ENCODE data around the gene ERCC2. TPM values are rescaled to one million over a fixed set of nuclear protein-coding genes. Genes with fewer than 3 reads are reported as not detected.
"Not testable (repeated sequence)": the region's sequence is repeated elsewhere in the genome, so short reads cannot be mapped to it uniquely, and the experiment has no call there.

The ERCC2 gene
- total RNA-seq, 1 donor: 4.2 TPM

DNA sequence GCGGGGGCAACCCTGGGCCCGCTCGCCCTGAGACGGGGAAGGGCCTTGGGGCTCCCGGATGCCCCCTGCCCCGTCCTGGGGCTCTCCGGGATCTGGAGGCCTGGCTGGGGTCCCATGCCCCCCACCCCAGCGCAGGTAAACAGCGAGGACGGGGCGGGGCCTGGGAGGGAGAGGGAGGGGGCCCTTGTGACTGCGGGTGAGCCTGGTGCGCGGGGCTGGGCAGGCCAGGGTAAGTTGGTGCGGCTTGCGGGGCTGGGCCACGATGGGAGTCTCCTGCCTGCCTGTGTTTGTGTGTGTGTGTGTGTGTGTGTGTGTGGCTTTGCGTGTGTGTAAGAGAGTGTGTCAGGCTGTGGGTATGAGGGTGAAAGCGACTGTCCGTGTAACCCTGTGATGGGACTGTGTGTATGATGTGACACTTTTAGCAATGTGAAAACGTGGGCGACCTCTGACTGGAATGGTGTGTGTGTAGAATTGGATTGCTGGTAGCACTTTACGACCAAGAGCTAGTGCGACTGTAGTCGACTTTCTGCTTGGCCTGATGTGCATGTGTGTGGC lies 29.4 kb downstream of the ERCC2 start:
- peaks cover 18% of the 10 kb centered on the region for H3K27me3 ChIP-seq (ENCODE audit: insufficient read depth, low read length)
- H3K4me1 ChIP-seq (ENCODE audit: insufficient read depth, low read length): peaks cover 8% of the 10 kb centered on the region
- no peaks in the 10 kb centered on the region for H3K9me3 ChIP-seq (ENCODE audit: low read depth, low read length)
- H3K4me3 ChIP-seq (ENCODE audit: low read length): no peak overlapping the region

DNA sequence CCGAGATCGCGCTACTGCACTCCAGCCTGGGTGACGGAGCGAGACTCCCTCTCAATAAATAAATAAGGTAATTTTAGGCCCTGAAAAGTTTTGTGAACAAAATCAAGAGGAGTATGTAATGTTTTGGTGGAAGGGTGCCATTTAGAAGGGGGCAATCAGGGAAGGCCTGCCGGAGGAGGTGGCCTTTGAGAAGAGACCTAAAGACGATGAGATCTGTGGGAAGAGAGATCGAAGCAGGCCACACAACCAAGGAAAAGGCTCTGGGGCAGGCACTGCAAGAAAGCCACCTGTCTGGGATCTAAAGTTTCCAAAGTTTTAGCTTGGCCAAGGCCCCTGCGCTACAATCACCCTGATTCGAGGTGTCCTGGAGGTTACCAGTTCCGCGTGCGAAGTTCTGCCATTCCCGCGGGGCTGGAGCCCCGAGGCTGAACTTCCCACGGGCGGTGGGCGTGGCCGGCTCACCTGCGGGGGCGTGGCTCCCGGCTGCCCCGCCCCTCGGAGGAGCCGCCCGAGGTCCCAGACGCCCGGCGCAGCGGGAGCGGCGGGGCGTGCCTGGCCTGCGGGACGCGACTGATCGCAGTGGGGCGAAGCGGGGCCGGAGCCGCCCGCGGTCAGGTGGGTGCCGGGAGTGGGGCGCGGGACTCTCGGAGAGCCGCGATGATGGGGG lies 30.0 kb downstream of the ERCC2 start, which contains the start of gene KLC3:
KLC3 (plus strand) TSS at position 519 of the 667 bp plus-strand sequence. CDS start 4,792 bp downstream, outside the sequence.
- peaks cover 18% of the 10 kb centered on the region for H3K27me3 ChIP-seq (ENCODE audit: insufficient read depth, low read length)
- peaks cover 8% of the 10 kb centered on the region for H3K4me1 ChIP-seq (ENCODE audit: insufficient read depth, low read length)
- H3K9me3 ChIP-seq (ENCODE audit: low read depth, low read length): no peaks in the 10 kb centered on the region
- no peak within 1 kb of the TSS for H3K4me3 ChIP-seq (ENCODE audit: low read length)

DNA sequence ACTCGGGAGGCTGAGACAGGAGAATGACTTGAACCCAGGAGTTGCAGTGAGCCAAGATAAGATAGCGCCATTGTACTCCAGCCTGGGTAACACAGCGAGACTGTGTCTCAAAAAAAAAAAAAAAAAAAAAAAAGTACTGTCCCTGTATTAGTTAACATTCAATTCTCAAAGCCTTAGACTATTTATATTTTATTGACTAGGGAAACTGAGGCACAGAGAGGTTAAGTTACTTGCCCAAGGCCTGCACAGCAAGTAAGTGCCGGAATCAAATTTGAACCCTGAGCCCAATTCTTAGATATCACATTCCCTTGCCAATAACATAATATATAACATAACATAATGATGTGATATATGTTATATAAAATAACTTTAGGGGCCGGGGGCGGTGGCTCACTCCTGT lies 30.7 kb downstream of the ERCC2 start:
- Histone ChIP-seq H3K4me3 (ENCODE audit: low read length) (no peak overlapping the region), H3K9me3 (ENCODE audit: low read depth, low read length) (no peaks in the 10 kb centered on the region), H3K27me3 (ENCODE audit: insufficient read depth, low read length) (peaks cover 18% of the 10 kb centered on the region), H3K4me1 (ENCODE audit: insufficient read depth, low read length) (peaks cover 8% of the 10 kb centered on the region)

DNA sequence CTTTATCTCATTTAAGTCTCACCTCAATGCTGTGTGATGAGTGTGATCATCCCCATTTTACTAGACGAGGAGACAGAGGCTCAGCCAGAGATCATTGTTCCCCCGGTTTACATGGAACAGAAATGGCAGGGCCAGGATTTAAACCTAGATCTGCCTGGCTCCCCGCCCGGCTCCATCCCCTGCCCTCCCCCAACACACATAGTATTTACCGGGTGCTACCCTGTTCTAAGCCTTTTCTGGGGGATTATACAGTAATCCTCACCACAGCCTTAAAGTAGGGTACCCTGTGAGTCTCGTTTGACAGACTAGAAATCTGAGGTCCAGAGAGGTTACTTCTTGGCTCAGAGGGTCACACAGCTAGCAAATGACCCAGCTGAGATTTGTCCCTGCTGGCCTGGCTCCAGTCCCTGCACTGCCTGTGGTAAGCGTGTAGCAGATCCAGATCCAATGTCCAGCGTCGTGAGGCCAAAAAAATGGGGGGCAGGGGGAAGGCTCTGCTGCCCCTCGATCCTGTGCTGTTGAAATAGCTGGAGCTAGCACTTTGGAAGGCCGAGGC lies 33.6 kb downstream of the ERCC2 start:
- H3K4me3 ChIP-seq (ENCODE audit: low read length): no peak overlapping the region
- H3K27me3 ChIP-seq (ENCODE audit: insufficient read depth, low read length): peaks cover 16% of the 10 kb centered on the region
- H3K4me1 ChIP-seq (ENCODE audit: insufficient read depth, low read length): peaks cover 8% of the 10 kb centered on the region
- no peaks in the 10 kb centered on the region for H3K9me3 ChIP-seq (ENCODE audit: low read depth, low read length)

DNA sequence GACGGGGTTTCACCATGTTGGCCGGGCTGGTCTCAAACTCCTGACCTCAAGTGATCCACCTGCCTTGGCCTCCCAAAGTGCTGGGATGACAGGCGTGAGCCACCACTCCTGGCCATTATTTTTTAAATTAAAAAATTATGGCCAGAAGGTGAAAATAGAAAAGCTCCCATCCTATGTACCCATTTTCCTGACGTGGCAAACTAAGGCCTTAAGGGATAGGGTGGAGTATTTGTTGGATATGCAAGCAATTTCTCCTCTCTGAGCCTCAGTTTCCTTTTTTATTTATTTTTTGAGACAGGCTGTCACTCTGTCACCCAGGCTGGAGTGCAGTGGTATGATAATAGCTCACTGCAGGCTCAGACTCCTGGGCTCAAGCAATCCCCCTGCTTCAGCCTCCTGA lies 35.5 kb downstream of the ERCC2 start:
- H3K27me3 ChIP-seq (ENCODE audit: insufficient read depth, low read length); H3K4me1 ChIP-seq (ENCODE audit: insufficient read depth, low read length); H3K4me3 ChIP-seq (ENCODE audit: low read length); H3K9me3 ChIP-seq (ENCODE audit: low read depth, low read length): not testable (repeated sequence)

DNA sequence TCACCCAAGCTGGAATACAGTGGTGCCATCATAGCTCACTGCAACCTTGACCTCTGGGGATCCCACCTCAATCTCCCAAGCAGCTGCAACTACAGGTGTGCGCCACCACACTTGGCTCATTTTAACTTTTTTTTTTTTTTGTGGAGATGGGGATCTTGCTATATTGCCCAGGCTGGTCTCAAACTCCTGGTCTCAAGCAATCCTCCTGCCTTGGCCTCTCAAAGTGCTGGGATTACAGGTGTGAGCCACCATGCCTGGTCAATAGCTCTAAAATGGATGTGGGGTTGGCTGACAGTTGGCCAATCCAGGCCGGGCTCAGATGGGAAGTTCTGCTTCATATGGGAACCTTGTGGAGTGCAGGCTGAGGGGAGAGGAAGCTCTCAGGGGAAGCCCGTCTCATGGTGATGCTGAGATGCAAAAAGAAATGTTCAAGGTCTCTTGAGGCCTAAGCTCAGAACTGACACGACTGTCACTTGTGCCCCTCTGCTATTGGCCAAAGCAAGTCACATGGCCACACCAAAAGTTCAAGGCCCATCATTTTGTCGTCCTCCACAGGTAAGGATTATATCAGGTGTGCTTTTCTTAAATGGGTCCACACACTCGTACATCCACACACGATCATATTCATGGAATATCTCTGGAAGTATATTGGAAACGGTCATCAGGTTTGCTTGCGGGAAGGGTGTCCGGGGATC lies 36.6 kb downstream of the ERCC2 start:
- Histone ChIP-seq H3K4me3 (ENCODE audit: low read length) (no peak overlapping the region), H3K4me1 (ENCODE audit: insufficient read depth, low read length) (no peaks in the 10 kb centered on the region), H3K27me3 (ENCODE audit: insufficient read depth, low read length) (no peaks in the 10 kb centered on the region), H3K9me3 (ENCODE audit: low read depth, low read length) (no peaks in the 10 kb centered on the region)

DNA sequence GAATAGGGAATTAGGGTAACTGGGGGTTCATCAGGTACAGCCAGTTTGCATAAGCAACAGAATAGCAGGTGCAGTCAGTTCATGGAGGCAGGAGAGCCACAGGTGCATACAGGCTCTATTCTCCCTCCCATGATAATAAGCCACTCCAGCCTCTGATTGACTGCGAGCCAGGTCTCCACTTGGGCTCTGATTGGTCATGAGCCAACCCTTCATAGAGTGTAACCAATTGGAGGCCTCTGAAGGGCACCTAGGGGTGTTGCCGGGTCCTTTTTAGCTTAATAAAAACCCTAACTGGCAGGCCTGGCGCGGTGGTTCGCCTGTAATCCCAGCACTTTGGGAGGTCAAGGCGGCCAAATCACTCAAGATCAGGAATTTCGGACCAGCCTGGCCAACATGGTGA lies 39.0 kb downstream of the ERCC2 start:
- H3K4me1 ChIP-seq (ENCODE audit: insufficient read depth, low read length): no peaks in the 10 kb centered on the region
- no peaks in the 10 kb centered on the region for H3K27me3 ChIP-seq (ENCODE audit: insufficient read depth, low read length)
- no peak overlapping the region for H3K4me3 ChIP-seq (ENCODE audit: low read length)
- no peaks in the 10 kb centered on the region for H3K9me3 ChIP-seq (ENCODE audit: low read depth, low read length)

DNA sequence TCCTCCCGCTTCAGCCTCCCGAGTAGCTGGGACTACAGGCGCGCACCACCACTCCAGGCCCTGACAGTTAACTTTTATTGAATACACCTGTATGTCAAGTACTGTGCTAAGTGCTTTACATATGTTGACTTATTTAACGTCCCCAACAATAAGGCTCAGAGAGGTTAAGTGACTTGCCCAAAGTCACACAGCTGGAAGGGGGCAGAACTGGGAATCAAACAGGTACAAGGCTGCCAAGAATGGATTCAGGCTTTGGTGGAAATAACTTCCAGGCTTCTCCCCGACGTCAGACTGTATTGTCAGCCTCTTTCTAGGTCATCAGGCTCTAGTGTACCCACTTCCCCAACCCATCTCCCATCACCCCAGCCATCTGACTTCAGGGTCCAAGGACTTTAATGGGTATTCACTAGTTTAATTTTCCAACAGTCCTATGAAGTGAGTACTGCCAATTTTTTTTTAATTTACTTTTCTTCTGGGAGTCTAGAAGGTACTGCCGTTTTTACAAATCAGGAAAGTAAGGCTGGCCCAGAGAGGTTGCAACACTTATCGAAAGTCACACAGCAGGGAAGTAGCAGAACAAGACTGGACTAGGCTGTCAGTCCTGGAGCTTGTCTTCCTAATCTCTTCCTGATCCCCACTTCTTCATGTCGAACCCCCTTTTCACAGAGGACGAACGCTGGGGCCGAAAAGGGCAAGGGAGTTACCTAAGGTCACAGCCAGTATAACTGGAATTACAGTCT lies 42.8 kb downstream of the ERCC2 start:
- H3K9me3 ChIP-seq (ENCODE audit: low read depth, low read length): no peaks in the 10 kb centered on the region
- H3K4me1 ChIP-seq (ENCODE audit: insufficient read depth, low read length): no peaks in the 10 kb centered on the region
- peaks cover 17% of the 10 kb centered on the region for H3K27me3 ChIP-seq (ENCODE audit: insufficient read depth, low read length)
- H3K4me3 ChIP-seq (ENCODE audit: low read length): no peak overlapping the region

DNA sequence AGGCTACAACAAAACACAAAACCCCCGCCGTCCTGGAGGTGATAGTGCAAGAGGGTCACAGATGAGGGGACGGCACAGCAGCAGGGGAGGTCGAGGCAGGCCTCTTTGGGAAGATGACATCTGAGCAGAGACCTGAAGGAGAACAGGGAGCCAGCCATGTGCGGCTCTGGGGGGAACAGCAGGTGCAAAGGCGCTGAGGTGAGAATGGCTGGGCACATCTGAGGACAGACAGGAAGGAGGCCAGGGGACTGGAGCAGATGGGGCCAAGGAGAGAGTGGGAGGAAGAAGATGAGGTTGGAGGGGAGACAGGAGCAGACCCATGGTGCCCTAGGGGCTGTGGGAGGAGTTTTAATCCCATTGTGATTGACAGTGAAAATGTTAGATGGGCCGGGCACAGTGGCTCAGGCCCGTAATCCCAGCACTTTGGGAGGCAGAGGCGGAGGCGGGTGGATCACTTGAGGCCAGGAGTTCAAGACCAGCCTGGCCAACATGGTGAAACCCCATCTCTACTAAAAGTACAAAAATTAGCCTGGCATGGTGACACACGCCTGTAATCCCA lies 45.9 kb downstream of the ERCC2 start:
- H3K27me3 ChIP-seq (ENCODE audit: insufficient read depth, low read length): peaks cover 20% of the 10 kb centered on the region

DNA sequence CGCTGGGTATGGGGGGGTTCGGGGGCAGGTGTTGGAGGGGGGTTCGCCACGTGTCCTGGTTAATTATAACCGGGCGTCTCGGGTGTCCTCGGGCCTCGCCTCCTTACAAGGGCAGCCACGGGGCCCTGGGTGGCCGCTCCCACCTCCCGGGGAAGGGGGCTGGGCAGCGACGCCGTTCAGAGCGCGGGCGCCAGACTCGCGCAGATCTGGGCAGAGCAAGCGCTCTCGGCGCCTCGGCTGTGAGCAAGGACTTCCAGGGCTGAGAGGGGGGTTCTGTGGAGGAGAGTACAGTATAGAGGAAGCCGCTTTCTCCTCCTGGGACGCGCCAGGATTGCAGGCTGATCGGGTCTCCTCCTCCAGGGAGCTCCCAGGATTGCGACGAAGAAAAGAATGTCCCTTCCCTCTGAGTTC lies 46.7 kb downstream of the ERCC2 start:
- peaks cover 20% of the 10 kb centered on the region for H3K27me3 ChIP-seq (ENCODE audit: insufficient read depth, low read length)
- H3K9me3 ChIP-seq (ENCODE audit: low read depth, low read length): no peaks in the 10 kb centered on the region
- H3K4me1 ChIP-seq (ENCODE audit: insufficient read depth, low read length): no peaks in the 10 kb centered on the region
- no peak overlapping the region for H3K4me3 ChIP-seq (ENCODE audit: low read length)

More for the DNA sequence above, 45.9 kb downstream of the ERCC2 start:
- no peaks in the 10 kb centered on the region for H3K9me3 ChIP-seq (ENCODE audit: low read depth, low read length)
- H3K4me1 ChIP-seq (ENCODE audit: insufficient read depth, low read length): no peaks in the 10 kb centered on the region
- H3K4me3 ChIP-seq (ENCODE audit: low read length): no peak overlapping the region

DNA sequence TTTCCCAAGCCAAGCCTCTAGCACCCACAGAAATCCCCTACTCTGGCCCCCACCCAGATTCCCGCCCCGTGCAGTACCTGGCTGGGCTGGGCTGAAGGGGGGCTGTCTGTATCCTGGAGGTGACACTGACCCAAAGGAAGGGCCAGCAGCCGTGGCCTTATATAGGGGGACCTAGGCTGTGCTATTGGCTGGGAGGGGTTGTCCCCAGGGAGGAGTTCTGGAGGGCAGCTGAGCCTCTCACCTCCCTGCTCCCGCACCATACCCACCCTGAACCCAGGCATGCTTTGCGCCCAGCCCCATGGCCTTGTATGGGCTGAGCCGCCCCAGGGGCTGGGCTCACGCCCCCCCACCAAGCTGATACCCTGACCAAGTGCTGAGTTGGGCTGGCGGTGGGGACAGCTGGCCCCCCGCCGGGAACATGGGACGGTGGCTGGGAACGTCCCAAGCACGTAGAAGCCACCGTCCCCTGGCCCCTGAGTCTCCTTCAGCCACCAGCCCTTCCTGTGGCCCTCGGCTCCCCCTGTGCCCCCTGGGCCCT lies 47.6 kb downstream of the ERCC2 start, which contains the start of gene CKM:
CKM (minus strand) TSS at position 132 of the 538 bp plus-strand sequence. CDS start 3,162 bp downstream, outside the sequence.
- Histone ChIP-seq H3K9me3 (ENCODE audit: low read depth, low read length) (no peaks in the 10 kb centered on the region), H3K4me1 (ENCODE audit: insufficient read depth, low read length) (no peaks in the 10 kb centered on the region), H3K4me3 (ENCODE audit: low read length) (no peak within 1 kb of the TSS), H3K27me3 (ENCODE audit: insufficient read depth, low read length) (peaks cover 20% of the 10 kb centered on the region)

DNA sequence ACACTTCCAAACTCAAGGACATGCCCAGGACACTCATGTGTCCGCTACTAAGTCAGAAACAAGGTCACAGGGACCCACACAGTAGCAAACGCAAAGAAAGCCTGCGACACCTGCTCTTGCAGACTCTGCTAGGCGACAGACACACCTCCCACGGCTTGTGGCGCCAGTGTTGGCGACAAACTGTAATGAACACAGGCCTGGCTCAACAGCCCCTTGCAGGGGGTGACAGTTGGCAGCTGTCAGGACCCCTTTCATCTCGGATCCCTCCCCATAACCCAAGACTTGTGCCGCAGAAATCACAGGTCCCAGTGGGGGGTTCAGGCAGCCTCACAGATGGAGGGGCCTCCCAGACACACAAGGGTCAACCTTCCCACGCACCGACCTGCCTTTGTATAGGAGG lies 48.1 kb downstream of the ERCC2 start:
- H3K27me3 ChIP-seq (ENCODE audit: insufficient read depth, low read length): peaks cover 20% of the 10 kb centered on the region
- no peaks in the 10 kb centered on the region for H3K4me1 ChIP-seq (ENCODE audit: insufficient read depth, low read length)
- no peaks in the 10 kb centered on the region for H3K9me3 ChIP-seq (ENCODE audit: low read depth, low read length)
- no peak overlapping the region for H3K4me3 ChIP-seq (ENCODE audit: low read length)

DNA sequence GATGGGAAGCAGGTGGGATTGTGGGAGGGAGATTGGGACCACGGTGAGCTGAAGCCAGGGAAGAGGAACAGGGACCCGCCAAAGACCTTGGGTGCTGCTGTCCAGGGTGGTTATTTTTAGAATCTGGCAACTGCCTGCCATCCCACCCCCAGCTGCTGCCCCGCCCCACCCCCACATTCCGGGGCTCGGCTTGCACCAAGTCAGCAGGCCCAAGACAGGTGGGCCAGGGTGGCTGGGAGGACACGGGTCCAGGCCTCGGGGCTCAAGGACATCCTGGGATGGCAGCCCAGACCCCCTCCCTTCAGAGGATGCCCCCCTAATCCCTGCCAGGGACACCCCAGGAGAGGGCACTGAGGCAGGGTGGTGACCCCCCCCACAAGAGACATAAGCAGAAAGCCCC lies 48.5 kb downstream of the ERCC2 start:
- H3K4me3 ChIP-seq (ENCODE audit: low read length): no peak overlapping the region
- peaks cover 20% of the 10 kb centered on the region for H3K27me3 ChIP-seq (ENCODE audit: insufficient read depth, low read length)
- H3K9me3 ChIP-seq (ENCODE audit: low read depth, low read length): no peaks in the 10 kb centered on the region
- no peaks in the 10 kb centered on the region for H3K4me1 ChIP-seq (ENCODE audit: insufficient read depth, low read length)

DNA sequence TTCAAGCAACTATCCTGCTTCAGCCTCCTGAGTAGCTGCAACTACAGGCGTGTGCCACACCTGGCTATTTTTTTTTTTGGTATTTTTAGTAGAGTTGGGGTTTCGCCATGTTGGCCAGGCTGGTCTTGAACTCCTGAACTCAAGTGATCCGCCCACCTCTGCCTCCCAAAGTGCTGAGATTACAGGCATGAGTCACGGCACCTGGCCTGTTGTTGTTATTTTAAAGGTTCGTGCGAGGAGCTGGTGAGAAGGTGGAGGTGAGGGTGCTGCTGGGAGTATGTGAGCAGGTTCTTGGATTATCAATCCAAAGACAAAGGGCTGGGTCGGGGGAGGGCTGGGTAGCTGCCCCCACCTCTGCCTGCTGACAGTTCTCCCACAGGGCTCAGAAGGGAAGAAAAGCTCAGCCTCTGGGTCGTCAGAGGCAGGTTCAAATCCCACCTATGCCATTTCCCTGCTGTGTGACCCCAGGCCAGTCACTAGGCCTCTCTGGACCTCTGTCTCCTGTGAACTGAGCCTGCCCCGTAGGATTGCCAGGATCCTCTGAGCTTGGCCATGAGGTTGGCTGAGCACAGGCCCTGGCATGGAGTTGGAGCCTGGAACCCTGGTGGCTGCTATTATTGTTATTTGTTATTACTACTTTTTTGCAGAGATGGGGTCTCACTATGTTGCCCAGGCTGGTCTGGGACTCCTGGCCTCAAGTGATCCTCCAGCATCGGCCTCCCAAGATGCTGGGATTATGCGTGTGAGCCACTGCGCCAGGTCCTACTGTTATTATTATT lies 49.2 kb downstream of the ERCC2 start:
- Histone ChIP-seq H3K27me3 (ENCODE audit: insufficient read depth, low read length) (peaks cover 20% of the 10 kb centered on the region), H3K9me3 (ENCODE audit: low read depth, low read length) (no peaks in the 10 kb centered on the region), H3K4me3 (ENCODE audit: low read length) (no peak overlapping the region), H3K4me1 (ENCODE audit: insufficient read depth, low read length) (no peaks in the 10 kb centered on the region)

Data from mononuclear cell (primary cell).